ENCODE measurements around the gene ACIN1. TPM values are rescaled to one million over a fixed set of nuclear protein-coding genes. Genes with fewer than 3 reads are reported as not detected.

ACIN1 gene
- total and polyA plus RNA-seq, 2 experiments from 2014 or later, result 76.1 to 172 TPM

GRCh38 chr14:23128969-23129758 is 34.2 kb upstream of the ACIN1 start:
- Histone ChIP-seq H3K4me3 (no peak overlapping the region), H3K4me1 (ENCODE audit: insufficient read depth) (peaks cover 18% of the 10 kb centered on the region), H3K36me3 (ENCODE audit: insufficient read depth) (peaks cover 9% of the 10 kb centered on the region), H3F3A (replicated peaks; ENCODE audit: low read depth) (no peaks in the 10 kb centered on the region), H2AFZ (no peak overlapping the region), H3K9me2 (ENCODE audit: insufficient read depth) (no peaks in the 10 kb centered on the region), H3K79me2 (replicated peaks; ENCODE audit: insufficient read depth) (no peaks in the 10 kb centered on the region), H3K4me2 (no peak overlapping the region), H3K27me3 (ENCODE audit: insufficient read depth) (no peaks in the 10 kb centered on the region), H4K20me1 (replicated peaks; ENCODE audit: insufficient read depth) (no peaks in the 10 kb centered on the region; the same call in 1 of the 2 replicates), H3K27ac (ENCODE audit: low read depth) (no peak overlapping the region)
- no peak overlapping the region for H3K4me3 Mint-ChIP-seq
- H3K27ac Mint-ChIP-seq, result no peak overlapping the region
- DNase-seq (ENCODE audit: low spot score), result no peak
- H3K36me3 Mint-ChIP-seq (ENCODE audit: low read depth), result peaks cover 54% of the 10 kb centered on the region
- TF ChIP-seq CREB1 (CRISPR knock-in tag; IDR thresholded peaks at IDR 0.05; ENCODE audit: low read depth), result no peak
- no peak for TF ChIP-seq EZH2 (IDR thresholded peaks at IDR 0.05; ENCODE audit: low read depth, unreplicated experiment)
- TF ChIP-seq REST (IDR thresholded peaks at IDR 0.05; ENCODE audit: unreplicated experiment), result no peak
- TF ChIP-seq POLR2AphosphoS5 (IDR thresholded peaks at IDR 0.05; ENCODE audit: low read depth), result no peak
- TF ChIP-seq EZH2phosphoT487 (IDR thresholded peaks at IDR 0.05; ENCODE audit: unreplicated experiment), result no peak
- TF ChIP-seq, protein P1, sequence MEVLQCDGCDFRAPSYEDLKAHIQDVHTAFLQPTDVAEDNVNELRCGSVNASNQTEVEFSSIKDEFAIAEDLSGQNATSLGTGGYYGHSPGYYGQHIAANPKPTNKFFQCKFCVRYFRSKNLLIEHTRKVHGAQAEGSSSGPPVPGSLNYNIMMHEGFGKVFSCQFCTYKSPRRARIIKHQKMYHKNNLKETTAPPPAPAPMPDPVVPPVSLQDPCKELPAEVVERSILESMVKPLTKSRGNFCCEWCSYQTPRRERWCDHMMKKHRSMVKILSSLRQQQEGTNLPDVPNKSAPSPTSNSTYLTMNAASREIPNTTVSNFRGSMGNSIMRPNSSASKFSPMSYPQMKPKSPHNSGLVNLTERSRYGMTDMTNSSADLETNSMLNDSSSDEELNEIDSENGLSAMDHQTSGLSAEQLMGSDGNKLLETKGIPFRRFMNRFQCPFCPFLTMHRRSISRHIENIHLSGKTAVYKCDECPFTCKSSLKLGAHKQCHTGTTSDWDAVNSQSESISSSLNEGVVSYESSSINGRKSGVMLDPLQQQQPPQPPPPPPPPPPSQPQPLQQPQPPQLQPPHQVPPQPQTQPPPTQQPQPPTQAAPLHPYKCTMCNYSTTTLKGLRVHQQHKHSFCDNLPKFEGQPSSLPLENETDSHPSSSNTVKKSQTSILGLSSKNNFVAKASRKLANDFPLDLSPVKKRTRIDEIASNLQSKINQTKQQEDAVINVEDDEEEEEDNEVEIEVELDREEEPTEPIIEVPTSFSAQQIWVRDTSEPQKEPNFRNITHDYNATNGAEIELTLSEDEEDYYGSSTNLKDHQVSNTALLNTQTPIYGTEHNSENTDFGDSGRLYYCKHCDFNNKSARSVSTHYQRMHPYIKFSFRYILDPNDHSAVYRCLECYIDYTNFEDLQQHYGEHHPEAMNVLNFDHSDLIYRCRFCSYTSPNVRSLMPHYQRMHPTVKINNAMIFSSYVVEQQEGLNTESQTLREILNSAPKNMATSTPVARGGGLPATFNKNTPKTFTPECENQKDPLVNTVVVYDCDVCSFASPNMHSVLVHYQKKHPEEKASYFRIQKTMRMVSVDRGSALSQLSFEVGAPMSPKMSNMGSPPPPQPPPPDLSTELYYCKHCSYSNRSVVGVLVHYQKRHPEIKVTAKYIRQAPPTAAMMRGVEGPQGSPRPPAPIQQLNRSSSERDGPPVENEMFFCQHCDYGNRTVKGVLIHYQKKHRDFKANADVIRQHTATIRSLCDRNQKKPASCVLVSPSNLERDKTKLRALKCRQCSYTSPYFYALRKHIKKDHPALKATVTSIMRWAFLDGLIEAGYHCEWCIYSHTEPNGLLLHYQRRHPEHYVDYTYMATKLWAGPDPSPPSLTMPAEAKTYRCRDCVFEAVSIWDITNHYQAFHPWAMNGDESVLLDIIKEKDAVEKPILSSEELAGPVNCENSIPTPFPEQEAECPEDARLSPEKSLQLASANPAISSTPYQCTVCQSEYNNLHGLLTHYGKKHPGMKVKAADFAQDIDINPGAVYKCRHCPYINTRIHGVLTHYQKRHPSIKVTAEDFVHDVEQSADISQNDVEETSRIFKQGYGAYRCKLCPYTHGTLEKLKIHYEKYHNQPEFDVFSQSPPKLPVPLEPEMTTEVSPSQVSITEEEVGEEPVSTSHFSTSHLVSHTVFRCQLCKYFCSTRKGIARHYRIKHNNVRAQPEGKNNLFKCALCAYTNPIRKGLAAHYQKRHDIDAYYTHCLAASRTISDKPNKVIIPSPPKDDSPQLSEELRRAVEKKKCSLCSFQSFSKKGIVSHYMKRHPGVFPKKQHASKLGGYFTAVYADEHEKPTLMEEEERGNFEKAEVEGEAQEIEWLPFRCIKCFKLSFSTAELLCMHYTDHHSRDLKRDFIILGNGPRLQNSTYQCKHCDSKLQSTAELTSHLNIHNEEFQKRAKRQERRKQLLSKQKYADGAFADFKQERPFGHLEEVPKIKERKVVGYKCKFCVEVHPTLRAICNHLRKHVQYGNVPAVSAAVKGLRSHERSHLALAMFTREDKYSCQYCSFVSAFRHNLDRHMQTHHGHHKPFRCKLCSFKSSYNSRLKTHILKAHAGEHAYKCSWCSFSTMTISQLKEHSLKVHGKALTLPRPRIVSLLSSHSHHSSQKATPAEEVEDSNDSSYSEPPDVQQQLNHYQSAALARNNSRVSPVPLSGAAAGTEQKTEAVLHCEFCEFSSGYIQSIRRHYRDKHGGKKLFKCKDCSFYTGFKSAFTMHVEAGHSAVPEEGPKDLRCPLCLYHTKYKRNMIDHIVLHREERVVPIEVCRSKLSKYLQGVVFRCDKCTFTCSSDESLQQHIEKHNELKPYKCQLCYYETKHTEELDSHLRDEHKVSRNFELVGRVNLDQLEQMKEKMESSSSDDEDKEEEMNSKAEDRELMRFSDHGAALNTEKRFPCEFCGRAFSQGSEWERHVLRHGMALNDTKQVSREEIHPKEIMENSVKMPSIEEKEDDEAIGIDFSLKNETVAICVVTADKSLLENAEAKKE (CRISPR knock-in tag; IDR thresholded peaks at IDR 0.05), result no peak
- no peak for TF ChIP-seq STAT1 (IDR thresholded peaks at IDR 0.05; ENCODE audit: unreplicated experiment)
- no peak for TF ChIP-seq ZNF331 (CRISPR knock-in tag; IDR thresholded peaks at IDR 0.05; ENCODE audit: low read depth)
- no peak for TF ChIP-seq JUNB (IDR thresholded peaks at IDR 0.05; ENCODE audit: unreplicated experiment)
- no peak for TF ChIP-seq ETS1 (IDR thresholded peaks at IDR 0.05)
- TF ChIP-seq NANOG (IDR thresholded peaks at IDR 0.05; ENCODE audit: borderline replicate concordance), result no peak
- TF ChIP-seq, protein P2, sequence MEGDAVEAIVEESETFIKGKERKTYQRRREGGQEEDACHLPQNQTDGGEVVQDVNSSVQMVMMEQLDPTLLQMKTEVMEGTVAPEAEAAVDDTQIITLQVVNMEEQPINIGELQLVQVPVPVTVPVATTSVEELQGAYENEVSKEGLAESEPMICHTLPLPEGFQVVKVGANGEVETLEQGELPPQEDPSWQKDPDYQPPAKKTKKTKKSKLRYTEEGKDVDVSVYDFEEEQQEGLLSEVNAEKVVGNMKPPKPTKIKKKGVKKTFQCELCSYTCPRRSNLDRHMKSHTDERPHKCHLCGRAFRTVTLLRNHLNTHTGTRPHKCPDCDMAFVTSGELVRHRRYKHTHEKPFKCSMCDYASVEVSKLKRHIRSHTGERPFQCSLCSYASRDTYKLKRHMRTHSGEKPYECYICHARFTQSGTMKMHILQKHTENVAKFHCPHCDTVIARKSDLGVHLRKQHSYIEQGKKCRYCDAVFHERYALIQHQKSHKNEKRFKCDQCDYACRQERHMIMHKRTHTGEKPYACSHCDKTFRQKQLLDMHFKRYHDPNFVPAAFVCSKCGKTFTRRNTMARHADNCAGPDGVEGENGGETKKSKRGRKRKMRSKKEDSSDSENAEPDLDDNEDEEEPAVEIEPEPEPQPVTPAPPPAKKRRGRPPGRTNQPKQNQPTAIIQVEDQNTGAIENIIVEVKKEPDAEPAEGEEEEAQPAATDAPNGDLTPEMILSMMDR (conservative IDR thresholded peaks at IDR 0.05; ENCODE audit: low read depth in 2 of 2), result no peak
- TF ChIP-seq ZNF114 (CRISPR knock-in tag; IDR thresholded peaks at IDR 0.05), result no peak
- H3K9me3 Mint-ChIP-seq, result no peaks in the 10 kb centered on the region
- no peak for ATAC-seq
- H3K27me3 Mint-ChIP-seq (ENCODE audit: insufficient read depth, low read depth, poor library complexity), result peaks cover 5% of the 10 kb centered on the region
- H3K4me1 Mint-ChIP-seq, result peaks cover 19% of the 10 kb centered on the region

Measured in GM23338 (cell line).